Activated CD8-positive, alpha-beta T cell treated with anti-CD3 and anti-CD28 coated beads for 36 hours (primary cell): ENCODE measurements around the gene PITPNB. TPM values are rescaled to one million over a fixed set of nuclear protein-coding genes. Genes with fewer than 3 reads are reported as not detected.

Experiments used
- ATAC-seq: fragments of 200-7000 bp; cut with Tn5 transposase; one replicate; pipeline ENCODE4 v1.10.0; 2021; ENCODE audit warnings: mild to moderate bottlenecking, moderate library complexity
- CTCF ChIA-PET: fragments of 350-600 bp; sonication (Branson Sonifier 250); formaldehyde crosslinking; loops from one replicate; lab custom pipeline; 2021; ENCODE audit warnings: antibody characterized with exemption; lab: Charles Lee
- POLR2A ChIA-PET: fragments of 350-600 bp; sonication (Branson Sonifier 250); formaldehyde crosslinking; loops from one replicate; lab custom pipeline; 2021; ENCODE audit warnings: antibody characterized with exemption; lab: Charles Lee
- DNase-seq: peaks from one replicate; pipeline ENCODE4 v3.0.0-alpha.2; 2020
- H3K27ac Mint-ChIP-seq: one replicate; pipeline ENCODE4 v1.8.0; 2021; ENCODE audit warnings: mild to moderate bottlenecking, mixed read lengths
- H3K27me3 Mint-ChIP-seq: one replicate; pipeline ENCODE4 v1.8.0; 2021; ENCODE audit warnings: mixed read lengths
- H3K36me3 Mint-ChIP-seq: one replicate; pipeline ENCODE4 v1.8.0; 2021; ENCODE audit warnings: low read depth, mixed read lengths
- H3K4me1 Mint-ChIP-seq: one replicate; pipeline ENCODE4 v1.8.0; 2021; ENCODE audit warnings: low read depth, mixed read lengths
- H3K4me3 Mint-ChIP-seq: one replicate; pipeline ENCODE4 v1.8.0; 2021; ENCODE audit warnings: mild to moderate bottlenecking, moderate library complexity, mixed read lengths
- H3K9me3 Mint-ChIP-seq: one replicate; pipeline ENCODE4 v1.8.0; 2021; ENCODE audit warnings: mixed read lengths
- intact Hi-C: fragments of 100-400 bp; cut with micrococcal nuclease; formaldehyde crosslinking; loops from one replicate; pipeline ENCODE4 v1.10.0; 2022
- total RNA-seq, 2 experiments: library from RNA; stranded (reverse); gene quantifications; one replicate each; pipeline ENCODE4 v1.2.3, GENCODE V29; 2021
- TF ChIP-seq, protein P1 (sequence below): fragments of 200-600 bp; IDR thresholded peaks from one replicate; pipeline ENCODE4 v1.8.0; 2022; ENCODE audit warnings: antibody characterized with exemption, mild to moderate bottlenecking

Gene PITPNB
- total RNA-seq, 2 experiments from 2014 or later: 87.7 to 89.1 TPM

DNA sequence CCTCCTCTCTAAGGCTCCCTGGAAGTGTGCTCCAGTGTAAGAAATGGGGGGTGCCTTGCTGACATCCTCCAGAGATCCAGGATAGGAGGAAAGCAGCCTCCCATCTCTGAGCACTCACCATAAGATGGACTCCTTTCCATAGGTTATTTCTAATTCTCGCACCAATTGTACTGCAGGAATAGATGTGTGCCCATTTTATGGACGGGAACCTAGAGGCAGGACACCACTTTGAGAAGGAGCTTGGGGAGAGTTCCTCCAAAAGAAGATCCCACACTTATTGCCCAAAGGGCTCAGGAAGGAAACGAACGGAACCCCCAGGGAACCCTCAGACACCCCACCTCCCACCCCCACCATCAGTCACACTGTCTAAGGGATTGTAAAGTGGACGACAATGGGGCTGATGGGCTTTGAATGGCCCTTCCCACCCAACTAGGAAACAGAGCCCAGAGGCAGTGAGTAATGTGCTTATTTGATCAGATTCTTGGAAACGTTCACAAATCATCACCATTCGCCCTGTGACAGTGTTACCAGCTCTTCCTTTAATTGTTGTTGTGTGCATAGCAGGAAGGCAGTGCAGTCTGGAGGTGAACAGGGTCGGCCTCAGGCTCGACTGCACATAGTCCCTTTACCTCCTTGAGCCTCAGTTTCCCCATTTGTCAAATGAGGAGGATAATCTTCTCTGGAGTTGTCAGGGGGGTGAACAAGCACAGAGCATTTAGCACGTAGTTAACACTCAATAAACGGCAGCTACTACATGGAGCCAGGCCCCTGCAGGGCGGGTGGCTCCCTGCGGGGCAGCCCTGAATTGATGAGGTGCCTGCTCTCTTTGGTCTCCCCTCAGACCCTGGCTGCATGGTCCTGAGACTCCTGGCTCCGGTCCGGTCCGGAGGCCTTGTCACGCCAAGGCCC, 109.1 kb downstream of the PITPNB start:
- H3K27ac Mint-ChIP-seq: no peak overlapping the region
- CTCF ChIA-PET: no interaction called here
- POLR2A ChIA-PET: no interaction called here
- H3K9me3 Mint-ChIP-seq: no peaks in the 10 kb centered on the region
- no peak for DNase-seq
- H3K27me3 Mint-ChIP-seq: peaks cover 20% of the 10 kb centered on the region
- intact Hi-C loops: no loop called here
- TF ChIP-seq, protein P1, sequence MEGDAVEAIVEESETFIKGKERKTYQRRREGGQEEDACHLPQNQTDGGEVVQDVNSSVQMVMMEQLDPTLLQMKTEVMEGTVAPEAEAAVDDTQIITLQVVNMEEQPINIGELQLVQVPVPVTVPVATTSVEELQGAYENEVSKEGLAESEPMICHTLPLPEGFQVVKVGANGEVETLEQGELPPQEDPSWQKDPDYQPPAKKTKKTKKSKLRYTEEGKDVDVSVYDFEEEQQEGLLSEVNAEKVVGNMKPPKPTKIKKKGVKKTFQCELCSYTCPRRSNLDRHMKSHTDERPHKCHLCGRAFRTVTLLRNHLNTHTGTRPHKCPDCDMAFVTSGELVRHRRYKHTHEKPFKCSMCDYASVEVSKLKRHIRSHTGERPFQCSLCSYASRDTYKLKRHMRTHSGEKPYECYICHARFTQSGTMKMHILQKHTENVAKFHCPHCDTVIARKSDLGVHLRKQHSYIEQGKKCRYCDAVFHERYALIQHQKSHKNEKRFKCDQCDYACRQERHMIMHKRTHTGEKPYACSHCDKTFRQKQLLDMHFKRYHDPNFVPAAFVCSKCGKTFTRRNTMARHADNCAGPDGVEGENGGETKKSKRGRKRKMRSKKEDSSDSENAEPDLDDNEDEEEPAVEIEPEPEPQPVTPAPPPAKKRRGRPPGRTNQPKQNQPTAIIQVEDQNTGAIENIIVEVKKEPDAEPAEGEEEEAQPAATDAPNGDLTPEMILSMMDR: no peak
- H3K36me3 Mint-ChIP-seq: no peaks in the 10 kb centered on the region
- no peaks in the 10 kb centered on the region for H3K4me1 Mint-ChIP-seq
- no peak overlapping the region for H3K4me3 Mint-ChIP-seq
- ATAC-seq: no peak

GRCh38 chr22:27809226-27809603, 109.8 kb downstream of the PITPNB start:
- no peaks in the 10 kb centered on the region for H3K9me3 Mint-ChIP-seq
- ChIA-PET CTCF (no interaction called here), POLR2A (no interaction called here)
- DNase-seq (no peak), ATAC-seq (no peak)
- no peaks in the 10 kb centered on the region for H3K36me3 Mint-ChIP-seq
- H3K27me3 Mint-ChIP-seq: peaks cover 23% of the 10 kb centered on the region
- peaks cover 3% of the 10 kb centered on the region for H3K4me1 Mint-ChIP-seq
- intact Hi-C loops: no loop called here
- TF ChIP-seq, protein P1: no peak
- H3K4me3 Mint-ChIP-seq: no peak overlapping the region
- no peak overlapping the region for H3K27ac Mint-ChIP-seq

- no peak overlapping the region for H3K27ac Mint-ChIP-seq
- H3K27me3 Mint-ChIP-seq: peaks cover 23% of the 10 kb centered on the region
- no peaks in the 10 kb centered on the region for H3K36me3 Mint-ChIP-seq
- intact Hi-C loops: no loop called here
- H3K4me1 Mint-ChIP-seq: peaks cover 3% of the 10 kb centered on the region
- TF ChIP-seq, protein P1: no peak
- ChIA-PET CTCF (no interaction called here), POLR2A (no interaction called here)
- no peaks in the 10 kb centered on the region for H3K9me3 Mint-ChIP-seq
- no peak overlapping the region for H3K4me3 Mint-ChIP-seq
- ATAC-seq (no peak), DNase-seq (no peak)
Observed at GRCh38 chr22:27808451-27809225, 110.4 kb downstream of the PITPNB start.

DNA sequence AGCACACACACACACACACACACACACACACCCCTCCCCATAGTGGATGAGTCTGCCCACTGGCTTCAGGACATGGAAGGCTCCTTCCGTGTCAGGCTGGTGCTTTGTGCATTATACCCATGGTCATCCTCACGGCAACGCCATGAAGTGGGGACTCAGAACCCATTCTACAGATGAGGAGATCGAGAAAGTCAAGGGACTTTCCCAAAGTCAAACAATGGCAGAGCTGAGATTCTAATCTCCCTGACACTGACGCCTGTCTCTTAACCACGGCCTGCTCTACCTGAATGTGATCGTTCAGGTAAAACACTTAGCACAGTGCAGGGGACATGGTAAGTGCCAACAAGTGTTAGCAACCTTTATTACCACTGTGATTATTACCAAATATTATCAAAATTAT, 113.2 kb downstream of the PITPNB start:
- POLR2A ChIA-PET: no interaction called here
- ATAC-seq (no peak), DNase-seq (no peak)
- CTCF ChIA-PET: interaction anchor here (1.5 to 1.9 kb wide), 2 partner anchors 13 to 215 kb away, joined by 3 to 4 read pairs; no protein-coding TSS in a partner anchor
- Mint-ChIP-seq H3K27ac (no peak overlapping the region), H3K36me3 (no peaks in the 10 kb centered on the region), H3K9me3 (no peaks in the 10 kb centered on the region), H3K27me3 (peaks cover 28% of the 10 kb centered on the region), H3K4me3 (no peak overlapping the region), H3K4me1 (peaks cover 10% of the 10 kb centered on the region)
- intact Hi-C loops: no loop called here
- TF ChIP-seq, protein P1: no peak
